Panc1 (cell line): ENCODE data around the gene ZNF681. TPM values are rescaled to one million over a fixed set of nuclear protein-coding genes. Genes with fewer than 3 reads are reported as not detected.

Source experiments
- ATAC-seq: fragments of 200-7000 bp; cut with Tn5 transposase; 2 replicates; pipeline ENCODE4 v1.9.1; 2020; ENCODE audit warnings: mild to moderate bottlenecking, moderate library complexity
- Bru-seq: library from RNA; stranded (reverse); fragments of 400-500 nt; gene quantifications from one replicate; lab custom pipeline; 2021; lab: Mats Ljungman, UMichigan
- BruChase-seq, 2 experiments: library from RNA; stranded (reverse); fragments of 400-500 nt; gene quantifications; one replicate each; lab custom pipeline; 2021; lab: Mats Ljungman, UMichigan
- BruUV-seq: library from RNA; stranded (reverse); fragments of 400-500 nt; replicated peaks from 2 replicates; lab custom pipeline; 2021; lab: Mats Ljungman, UMichigan
- CTCF ChIA-PET: fragments of 300-600 bp; sonication (Branson Sonifier 250); formaldehyde crosslinking; loops from one replicate; lab custom pipeline; 2022; ENCODE audit warnings: antibody characterized with exemption; lab: Charles Lee
- POLR2A ChIA-PET: fragments of 300-600 bp; sonication (Branson Sonifier 250); formaldehyde crosslinking; loops from one replicate; lab custom pipeline; 2022; ENCODE audit warnings: antibody characterized with exemption; lab: Charles Lee
- DNase-seq: peaks from one replicate; pipeline ENCODE4 v3.0.0-alpha.2; 2010; ENCODE audit warnings: low read depth, low spot score
- H3K27ac ChIP-seq: 2 replicates; pipeline ENCODE4 v1.5.1; 2011; ENCODE audit warnings: mild to moderate bottlenecking, low read length, inconsistent platforms
- H3K27me3 ChIP-seq: fragments of 200-500 bp; sonication (Bioruptor generic); 2 replicates; pipeline ENCODE4 v1.6.0; 2014; ENCODE audit warnings: low read length, inconsistent platforms; ENCODE audit not compliant: control insufficient read depth, insufficient read depth
- H3K36me3 ChIP-seq: fragments of 200-500 bp; sonication (Bioruptor generic); 2 replicates; pipeline ENCODE4 v1.5.1; 2014; ENCODE audit warnings: inconsistent platforms, mild to moderate bottlenecking, low read length, moderate library complexity; ENCODE audit not compliant: control insufficient read depth, insufficient read depth
- H3K4me1 ChIP-seq: 2 replicates; pipeline ENCODE4 v1.5.1; 2011; ENCODE audit warnings: inconsistent platforms, mild to moderate bottlenecking, low read length, moderate library complexity; ENCODE audit not compliant: control insufficient read depth, insufficient read depth
- H3K4me3 ChIP-seq, 2 experiments: 2 replicates each; pipeline ENCODE4 v1.5.1; 2011 to 2012; ENCODE audit warnings: low read depth in 2 of 2, low read length in 2 of 2, mild to moderate bottlenecking in 2 of 2, inconsistent platforms in 1 of 2, moderate library complexity in 1 of 2
- H3K9me3 ChIP-seq: fragments of 200-500 bp; sonication (Bioruptor generic); 2 replicates; pipeline ENCODE4 v1.5.1; 2014; ENCODE audit warnings: low read depth, mild to moderate bottlenecking, inconsistent platforms, low read length, moderate library complexity; ENCODE audit not compliant: control insufficient read depth, insufficient read depth
- CTCF ChIP-seq: fragments of 450-650 bp; IDR thresholded peaks from 2 replicates; pipeline ENCODE4 v1.5.1; 2017; ENCODE audit warnings: mild to moderate bottlenecking
- POLR2AphosphoS5 ChIP-seq: IDR thresholded peaks from 2 replicates; pipeline ENCODE4 v1.6.1; 2012; ENCODE audit warnings: mild to moderate bottlenecking, low read depth, low read length, moderate library complexity
- REST ChIP-seq, 2 experiments: IDR thresholded peaks; 2 replicates each; pipeline ENCODE4 v1.6.1; 2011 to 2012; ENCODE audit warnings: low read depth in 2 of 2, control low read depth in 1 of 2, low read length in 1 of 2, mild to moderate bottlenecking in 1 of 2, moderate library complexity in 1 of 2; ENCODE audit not compliant: insufficient read depth in 1 of 2
- SIN3A ChIP-seq: IDR thresholded peaks from 2 replicates; pipeline ENCODE4 v1.6.1; 2012; ENCODE audit warnings: low read depth, mild to moderate bottlenecking, low read length, moderate library complexity, borderline replicate concordance; ENCODE audit not compliant: insufficient read depth
- TCF7L2 ChIP-seq: IDR thresholded peaks from 2 replicates; pipeline ENCODE4 v1.6.1; 2011; ENCODE audit warnings: mild to moderate bottlenecking, low read depth, low read length, inconsistent platforms
- in situ Hi-C: cut with HindIII; loops from 2 replicates; pipeline ENCODE4 v1.10.0; 2016; ENCODE audit warnings: low sequenced_read_pairs, low pct_unique_long_range_greater_than_20kb
- intact Hi-C: fragments of 100-400 bp; cut with micrococcal nuclease; formaldehyde crosslinking; loops from one replicate; pipeline ENCODE4 v1.10.0; 2022; ENCODE audit not compliant: unreplicated experiment
- long read RNA-seq: library from polyadenylated mRNA; unstranded; transcript quantifications from one replicate; pipeline ENCODE4 v2.0.0, GENCODE V29; 2021; ENCODE audit not compliant: unreplicated experiment
- polyA plus RNA-seq: library from polyadenylated mRNA; unstranded; fragments of >200 nt; gene quantifications from one replicate; pipeline ENCODE4 v1.2.1, GENCODE V29; 2012; ENCODE audit warnings: missing spikeins; ENCODE audit not compliant: insufficient read length
- total RNA-seq: library from RNA; stranded (reverse); gene quantifications from one replicate; pipeline ENCODE4 v1.2.1, GENCODE V29; 2021; ENCODE audit not compliant: unreplicated experiment

The ZNF681 gene
- 2.0 TPM for total RNA-seq
- 1.2 TPM for polyA plus RNA-seq
- percentile 64 among the genes with signal in this experiment for Bru-seq, nascent RNA
- percentile 76 among the genes with signal in this experiment for BruChase-seq, experiment 1, labeled RNA remaining after a 2-hour chase
- percentile 67 among the genes with signal in this experiment for BruChase-seq, experiment 2, labeled RNA remaining after a 6-hour chase
- long read RNA-seq, full-length matches to known transcripts: 1 of 5 reads
- long read RNA-seq, partial matches to known transcripts: 0 of 5 reads
- long read RNA-seq, other reads (novel, unspliced or antisense): 4 of 5 reads

GRCh38 chr19:23758187-23759074, at the start of gene ZNF681:
TSS of gene ZNF681 (minus strand) at chr19:23758891. CDS start at chr19:23758749, 142 bp downstream.
- H3K4me3 ChIP-seq: peak within 1 kb of the TSS; percentile 83 to 88
- H3K27ac ChIP-seq: peak within 1 kb of the TSS; percentile 86
- POLR2A ChIA-PET: interaction anchor here (0.6 kb wide), 1 partner anchor 54 kb away, joined by 3 read pairs; no protein-coding TSS in a partner anchor
- BruUV-seq: no TSS peak
- DNase-seq (peak; percentile 66), ATAC-seq (peak; percentile 91)
- TF ChIP-seq CTCF: no peak
- peak; percentile 42; the same call in 1 of the 2 replicates for TF ChIP-seq POLR2AphosphoS5
- no peak for TF ChIP-seq REST (IDR thresholded peaks at IDR 0.05; ENCODE audit: insufficient read depth in 1 of 2, low read depth in 2 of 2, low read length in 1 of 2)
- TF ChIP-seq TCF7L2: 0 out of 2 replicates have a peak, but pooled peaks have one; percentile 33
- 0 out of 2 replicates have a peak, but pooled peaks have one; percentile 85 for TF ChIP-seq SIN3A
- in situ Hi-C loops: no loop called here
- H3K36me3 ChIP-seq: no peaks in the 10 kb centered on the region
- H3K9me3 ChIP-seq: no peaks in the 10 kb centered on the region
- H3K27me3 ChIP-seq: no peaks in the 10 kb centered on the region
- H3K4me1 ChIP-seq: peaks cover 4% of the 10 kb centered on the region; the same call in 1 of the 2 replicates
- intact Hi-C loops: no loop called here
- CTCF ChIA-PET: no interaction called here

- H3K36me3 ChIP-seq: no peaks in the 10 kb centered on the region; the same call in 1 of the 2 replicates
- DNase-seq (no peak), ATAC-seq (no peak)
- no peak overlapping the region for H3K27ac ChIP-seq
- no peak for TF ChIP-seq POLR2AphosphoS5
- no peak for TF ChIP-seq TCF7L2
- no peak for TF ChIP-seq CTCF
- no peak for TF ChIP-seq REST (IDR thresholded peaks at IDR 0.05; ENCODE audit: insufficient read depth in 1 of 2, low read depth in 2 of 2, low read length in 1 of 2)
- no peak for TF ChIP-seq SIN3A
- POLR2A ChIA-PET: no interaction called here
- no peaks in the 10 kb centered on the region for H3K9me3 ChIP-seq
- intact Hi-C loops (no loop called here), in situ Hi-C loops (no loop called here)
- no peaks in the 10 kb centered on the region for H3K4me1 ChIP-seq
- H3K4me3 ChIP-seq: no peak overlapping the region
- H3K27me3 ChIP-seq: no peaks in the 10 kb centered on the region
- no TSS peak for BruUV-seq
- CTCF ChIA-PET: interaction anchor here (0.6 kb wide), 1 partner anchor 249 kb away, joined by 4 read pairs; no protein-coding TSS in a partner anchor
Measured at GRCh38 chr19:23804676-23805075, 46.0 kb upstream of the ZNF681 start.
